Activated naive CD4-positive, alpha-beta T cell treated with anti-CD3 and anti-CD28 coated beads, Interleukin-2, amount 50 U/mL, for 16 hours (primary cell): ENCODE data around the gene ADARB1.
A peak's percentile ranks its signal among the peaks of the same experiment; 100 is the strongest.

ENCODE experiments used
- DNase-seq: peaks from one replicate; pipeline ENCODE4 v3.0.0-alpha.2; 2020

ADARB1 gene

DNA sequence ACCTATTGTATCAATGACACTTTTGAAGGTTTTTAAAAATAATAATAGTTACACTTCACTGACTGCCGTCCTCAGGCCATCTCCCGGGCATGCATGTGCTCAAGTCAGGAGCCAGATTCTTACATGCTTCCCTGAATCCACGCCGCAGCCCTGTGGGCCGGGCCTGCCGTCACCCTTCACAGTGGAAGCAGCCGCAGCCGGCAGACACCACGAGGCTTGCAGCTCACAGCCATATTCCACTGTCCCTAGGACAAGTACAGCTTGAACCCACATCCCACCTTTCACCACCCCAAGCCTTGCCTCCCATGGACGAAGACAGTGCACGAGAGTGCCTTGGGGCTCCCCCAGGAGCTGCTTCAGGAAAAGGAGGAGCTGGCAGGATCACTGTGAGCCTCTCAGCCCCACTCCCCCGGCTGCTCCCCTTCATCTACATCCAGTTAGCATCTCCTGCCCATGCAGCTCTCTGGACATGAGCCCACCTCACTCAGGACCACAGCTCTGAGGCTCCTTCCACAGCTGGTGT, 136.1 kb downstream of the ADARB1 start:
- DNase-seq: no peak

- no peak for DNase-seq
Observed at GRCh38 chr21:45211661-45212060, 137.3 kb downstream of the ADARB1 start.

DNA sequence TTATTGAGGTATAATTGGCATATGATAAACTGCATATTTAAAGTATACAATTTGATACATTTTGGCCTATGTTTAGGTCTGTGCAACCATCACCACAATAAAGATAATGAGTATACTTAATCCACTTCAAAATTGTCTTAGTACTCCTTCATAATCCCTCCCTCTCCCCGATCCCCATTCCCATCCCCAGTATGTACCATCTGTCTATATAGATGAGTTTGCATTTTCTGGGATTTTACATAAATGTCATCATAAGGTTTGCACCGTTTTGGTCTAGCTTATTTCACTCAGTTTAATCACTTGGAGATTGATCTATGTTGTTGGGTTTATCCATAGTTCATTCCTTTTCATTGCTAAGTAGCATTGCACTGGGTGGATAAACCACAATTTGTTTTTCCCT, 139.0 kb downstream of the ADARB1 start:
- DNase-seq: no peak

- no peak for DNase-seq
Observed at GRCh38 chr21:45215213-45215612, 140.8 kb downstream of the ADARB1 start.

GRCh38 chr21:45217010-45217409, 142.6 kb downstream of the ADARB1 start:
- DNase-seq: no peak

DNA sequence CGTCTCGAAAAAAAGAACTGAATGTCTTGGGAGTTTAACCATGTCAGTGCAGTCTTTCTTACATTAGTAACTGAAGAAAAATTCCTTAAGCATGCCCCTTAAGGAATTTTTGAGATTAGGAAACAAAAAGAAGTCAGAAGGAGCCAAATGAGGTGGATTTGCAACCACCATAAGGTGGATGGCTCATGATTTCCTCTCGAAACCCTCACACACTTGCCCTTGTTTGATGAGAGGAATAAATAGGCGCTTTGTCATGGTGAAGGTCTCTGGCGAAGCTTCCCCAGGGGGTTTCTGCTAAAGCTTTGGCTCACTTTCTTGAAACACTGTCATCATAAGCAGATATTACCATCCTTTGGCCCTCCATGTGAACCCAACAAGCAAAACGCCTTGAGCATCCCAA, 145.1 kb downstream of the ADARB1 start:
- no peak for DNase-seq

GRCh38 chr21:45220071-45220481, 145.7 kb downstream of the ADARB1 start:
- no peak for DNase-seq

DNA sequence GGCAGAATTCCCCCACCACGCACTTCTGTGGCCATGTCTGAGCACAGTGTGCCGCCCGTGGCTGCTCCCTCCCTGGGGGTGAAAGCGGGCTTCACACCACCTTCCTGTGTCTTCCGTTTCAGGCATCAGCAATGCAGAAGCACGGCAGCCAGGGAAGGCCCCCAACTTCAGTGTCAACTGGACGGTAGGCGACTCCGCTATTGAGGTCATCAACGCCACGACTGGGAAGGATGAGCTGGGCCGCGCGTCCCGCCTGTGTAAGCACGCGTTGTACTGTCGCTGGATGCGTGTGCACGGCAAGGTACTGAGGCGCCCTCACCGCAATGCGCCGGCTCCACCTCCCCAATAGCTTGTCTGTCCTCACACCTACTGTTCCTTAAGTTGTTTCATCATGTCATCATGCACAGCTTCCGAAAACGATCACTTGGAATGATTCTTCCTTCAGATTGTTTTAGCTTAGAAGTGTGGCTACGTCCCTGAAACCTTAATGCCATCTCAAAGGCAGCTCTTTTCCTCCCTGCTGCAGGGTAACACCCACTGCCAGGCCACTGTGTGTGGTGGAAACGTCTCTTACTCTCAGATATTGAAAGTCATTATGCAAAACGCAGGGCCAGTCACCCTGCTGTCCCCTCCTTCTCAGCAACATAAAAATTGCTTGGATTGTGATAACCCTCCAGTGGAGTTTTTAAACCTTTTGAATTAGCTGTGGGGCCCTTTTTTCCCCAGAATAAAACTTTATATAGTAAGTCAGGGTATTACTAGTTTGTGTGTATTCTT, 146.5 kb downstream of the ADARB1 start:
- no peak for DNase-seq

DNA sequence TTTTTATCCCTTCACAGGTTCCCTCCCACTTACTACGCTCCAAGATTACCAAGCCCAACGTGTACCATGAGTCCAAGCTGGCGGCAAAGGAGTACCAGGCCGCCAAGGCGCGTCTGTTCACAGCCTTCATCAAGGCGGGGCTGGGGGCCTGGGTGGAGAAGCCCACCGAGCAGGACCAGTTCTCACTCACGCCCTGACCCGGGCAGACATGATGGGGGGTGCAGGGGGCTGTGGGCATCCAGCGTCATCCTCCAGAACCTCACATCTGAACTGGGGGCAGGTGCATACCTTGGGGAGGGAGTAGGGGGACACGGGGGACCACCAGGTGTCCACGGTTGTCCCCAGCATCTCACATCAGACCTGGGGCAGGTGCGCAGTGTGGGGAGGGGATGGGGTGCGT, 147.6 kb downstream of the ADARB1 start:
- no peak for DNase-seq

- DNase-seq: no peak
Observed at GRCh38 chr21:45223236-45224185, 149.1 kb downstream of the ADARB1 start.

GRCh38 chr21:45224189-45224938, 150.0 kb downstream of the ADARB1 start:
- no peak for DNase-seq

DNA sequence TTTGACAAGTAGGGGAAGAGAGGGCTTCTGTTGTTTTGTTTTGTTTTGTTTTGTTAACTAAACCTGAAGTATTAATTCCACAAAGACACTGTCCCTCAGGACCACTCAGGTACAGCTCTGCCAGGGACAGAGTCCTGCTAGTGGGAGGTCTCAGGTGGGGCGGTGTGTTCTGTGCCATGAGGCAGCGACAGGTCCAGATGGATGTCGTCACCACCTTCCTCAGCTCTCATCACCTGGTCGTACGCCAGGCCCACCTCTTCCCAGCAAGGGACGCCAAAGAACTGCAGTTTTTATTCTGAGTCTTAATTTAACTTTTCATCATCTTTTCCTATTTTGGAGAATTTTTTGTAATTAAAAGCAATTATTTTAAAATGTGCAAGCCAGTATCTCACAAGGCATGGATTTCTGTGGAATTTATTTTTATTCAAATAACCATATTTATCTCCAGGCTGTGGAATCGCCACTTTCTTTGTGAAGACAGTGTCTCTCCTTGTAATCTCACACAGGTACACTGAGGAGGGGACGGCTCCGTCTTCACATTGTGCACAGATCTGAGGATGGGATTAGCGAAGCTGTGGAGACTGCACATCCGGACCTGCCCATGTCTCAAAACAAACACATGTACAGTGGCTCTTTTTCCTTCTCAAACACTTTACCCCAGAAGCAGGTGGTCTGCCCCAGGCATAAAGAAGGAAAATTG, 150.8 kb downstream of the ADARB1 start:
- DNase-seq: no peak

DNA sequence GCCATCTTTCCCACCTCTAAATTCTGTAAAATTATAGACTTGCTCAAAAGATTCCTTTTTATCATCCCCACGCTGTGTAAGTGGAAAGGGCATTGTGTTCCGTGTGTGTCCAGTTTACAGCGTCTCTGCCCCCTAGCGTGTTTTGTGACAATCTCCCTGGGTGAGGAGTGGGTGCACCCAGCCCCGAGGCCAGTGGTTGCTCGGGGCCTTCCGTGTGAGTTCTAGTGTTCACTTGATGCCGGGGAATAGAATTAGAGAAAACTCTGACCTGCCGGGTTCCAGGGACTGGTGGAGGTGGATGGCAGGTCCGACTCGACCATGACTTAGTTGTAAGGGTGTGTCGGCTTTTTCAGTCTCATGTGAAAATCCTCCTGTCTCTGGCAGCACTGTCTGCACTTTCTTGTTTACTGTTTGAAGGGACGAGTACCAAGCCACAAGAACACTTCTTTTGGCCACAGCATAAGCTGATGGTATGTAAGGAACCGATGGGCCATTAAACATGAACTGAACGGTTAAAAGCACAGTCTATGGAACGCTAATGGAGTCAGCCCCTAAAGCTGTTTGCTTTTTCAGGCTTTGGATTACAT, 151.5 kb downstream of the ADARB1 start:
- no peak for DNase-seq

- DNase-seq: no peak
Observed at GRCh38 chr21:45226540-45227326, 152.4 kb downstream of the ADARB1 start.

DNA sequence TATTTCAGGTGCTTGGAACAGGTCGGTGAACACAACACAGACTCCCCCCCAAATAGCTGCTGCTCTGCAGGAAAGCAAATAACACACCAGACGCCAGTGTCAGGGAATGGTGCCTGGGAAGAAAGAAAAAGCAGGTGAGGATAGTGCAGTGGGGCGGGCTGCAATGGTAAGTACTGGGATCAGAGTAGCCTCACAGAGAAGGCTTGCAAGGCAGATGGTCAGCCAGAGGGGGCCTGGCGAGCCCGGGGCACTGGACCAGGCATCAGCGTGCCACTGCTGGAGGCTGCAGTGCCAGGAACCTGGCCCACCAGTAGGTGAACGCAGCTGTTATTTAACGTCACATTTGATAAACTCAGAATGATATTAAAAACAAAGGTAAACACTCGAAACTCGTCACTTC, 153.4 kb downstream of the ADARB1 start:
- no peak for DNase-seq

DNA sequence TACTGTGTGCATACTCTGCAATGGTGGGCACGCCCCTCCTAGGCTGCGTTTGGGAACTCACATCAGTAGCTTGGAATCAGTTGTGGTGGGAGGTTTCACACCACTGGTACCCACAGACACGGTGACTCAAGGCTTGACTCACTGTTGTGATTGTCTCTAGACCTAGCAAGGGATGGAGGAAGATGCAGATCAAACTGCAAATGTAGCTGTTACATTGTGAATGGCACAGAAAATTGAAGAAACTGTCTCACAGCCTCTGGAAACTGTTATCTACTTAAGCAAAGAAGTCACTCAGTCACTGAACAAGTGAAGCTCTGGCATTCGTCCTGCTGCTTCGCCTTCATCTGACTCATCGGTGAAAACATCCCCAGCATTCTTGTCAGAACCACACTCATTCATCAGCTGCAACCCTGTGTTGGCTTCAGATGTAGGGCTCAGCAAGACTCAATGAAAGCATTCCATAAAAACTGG, 153.8 kb downstream of the ADARB1 start:
- peak; percentile 65 for DNase-seq

GRCh38 chr21:45228656-45229240, 154.4 kb downstream of the ADARB1 start:
- DNase-seq: no peak

GRCh38 chr21:45231705-45232104, 157.3 kb downstream of the ADARB1 start:
- no peak for DNase-seq

DNA sequence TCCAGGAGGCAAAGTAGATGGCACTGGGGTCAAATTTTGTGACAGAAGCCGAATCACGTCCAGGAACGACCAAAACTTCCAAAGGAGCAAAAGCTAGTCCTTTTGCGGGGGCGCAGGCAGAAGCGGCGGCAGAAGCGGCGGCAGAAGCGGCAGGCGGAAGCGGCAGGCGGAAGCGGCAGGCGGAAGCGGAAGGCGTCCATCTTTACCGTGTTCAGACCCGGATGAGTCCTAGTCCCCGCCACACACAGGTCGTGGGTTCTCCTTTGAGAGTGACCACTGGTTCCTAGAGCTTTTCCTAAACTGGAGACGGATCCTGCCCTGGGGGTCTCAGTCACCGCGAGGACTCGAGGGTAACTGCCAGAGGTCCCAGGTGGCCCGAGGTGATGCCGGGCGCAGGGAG, 159.7 kb downstream of the ADARB1 start:
- no peak for DNase-seq

- DNase-seq: no peak
Observed at GRCh38 chr21:45234965-45235364, 160.6 kb downstream of the ADARB1 start.

DNA sequence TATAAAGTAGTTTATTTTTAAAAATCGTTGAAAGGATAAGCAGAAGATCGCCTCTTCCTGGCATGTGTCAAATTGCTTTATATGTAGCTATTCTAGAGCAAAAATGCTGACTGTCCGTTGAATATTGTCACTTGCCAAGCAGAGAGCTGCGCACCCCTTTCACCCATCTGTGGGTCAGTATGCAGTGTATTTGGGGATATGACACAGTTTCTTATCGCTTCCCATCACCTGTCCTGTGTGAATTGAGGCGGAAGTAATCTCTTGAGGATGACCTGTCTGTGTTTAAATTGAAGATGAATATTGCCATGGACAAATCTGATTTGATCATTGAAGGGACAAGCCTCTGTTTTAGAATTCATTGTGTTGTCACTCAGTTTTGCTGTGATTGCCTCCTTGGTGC, 161.1 kb downstream of the ADARB1 start:
- DNase-seq: no peak
